ENCODE results near the gene ANKRD63.

The ANKRD63 gene

DNA sequence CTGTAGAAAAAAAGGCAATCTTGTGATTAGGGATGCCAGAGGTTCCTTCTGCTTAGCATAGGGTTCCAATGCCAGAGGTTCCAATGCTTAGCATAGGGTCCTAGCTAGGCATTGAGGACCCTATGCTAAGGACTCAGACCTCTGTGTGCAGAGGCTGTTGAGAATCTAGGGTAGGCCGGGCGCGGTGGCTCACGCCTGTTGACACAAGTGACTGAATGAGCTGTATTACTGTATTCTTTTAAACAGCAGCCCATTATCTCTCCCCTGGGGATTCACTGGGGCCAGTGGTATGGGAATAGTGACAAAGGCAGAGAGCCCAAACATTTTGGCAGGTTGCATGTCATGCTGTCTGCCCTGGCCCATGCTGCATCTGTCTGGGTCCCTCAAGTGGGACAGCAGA, 27.8 kb downstream of the ANKRD63 start:
- peak; percentile 37 for DNase-seq

GRCh38 chr15:40254452-40254851, 28.4 kb downstream of the ANKRD63 start:
- DNase-seq = no peak

GRCh38 chr15:40253167-40253790, 29.6 kb downstream of the ANKRD63 start:
- DNase-seq = no peak

- no peak for DNase-seq
Measured at GRCh38 chr15:40252438-40253166, 30.3 kb downstream of the ANKRD63 start.

GRCh38 chr15:40252141-40252437, 30.8 kb downstream of the ANKRD63 start:
- DNase-seq = no peak

GRCh38 chr15:40251486-40252140, 31.3 kb downstream of the ANKRD63 start:
- DNase-seq = no peak

GRCh38 chr15:40250771-40251483, 31.9 kb downstream of the ANKRD63 start:
- DNase-seq = no peak

DNA sequence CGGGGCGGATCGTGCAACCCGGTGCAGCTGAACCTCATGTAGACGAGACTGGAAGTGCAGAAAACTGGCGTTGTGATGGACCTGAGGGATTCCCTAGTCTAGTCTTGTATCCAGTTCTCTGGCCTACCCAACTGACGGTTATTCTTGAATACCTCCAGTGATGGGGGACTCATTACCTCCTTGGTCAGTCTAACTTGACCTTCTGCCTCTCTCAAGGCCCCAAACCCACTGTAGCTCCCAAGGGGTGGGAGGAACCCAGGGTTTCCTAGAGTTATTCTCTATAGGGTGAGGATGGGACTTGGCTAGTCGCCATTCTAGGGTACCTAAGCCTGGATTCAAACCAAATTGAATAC, 32.6 kb downstream of the ANKRD63 start:
- no peak for DNase-seq

GRCh38 chr15:40249477-40250303, 33.2 kb downstream of the ANKRD63 start:
- no peak for DNase-seq

DNA sequence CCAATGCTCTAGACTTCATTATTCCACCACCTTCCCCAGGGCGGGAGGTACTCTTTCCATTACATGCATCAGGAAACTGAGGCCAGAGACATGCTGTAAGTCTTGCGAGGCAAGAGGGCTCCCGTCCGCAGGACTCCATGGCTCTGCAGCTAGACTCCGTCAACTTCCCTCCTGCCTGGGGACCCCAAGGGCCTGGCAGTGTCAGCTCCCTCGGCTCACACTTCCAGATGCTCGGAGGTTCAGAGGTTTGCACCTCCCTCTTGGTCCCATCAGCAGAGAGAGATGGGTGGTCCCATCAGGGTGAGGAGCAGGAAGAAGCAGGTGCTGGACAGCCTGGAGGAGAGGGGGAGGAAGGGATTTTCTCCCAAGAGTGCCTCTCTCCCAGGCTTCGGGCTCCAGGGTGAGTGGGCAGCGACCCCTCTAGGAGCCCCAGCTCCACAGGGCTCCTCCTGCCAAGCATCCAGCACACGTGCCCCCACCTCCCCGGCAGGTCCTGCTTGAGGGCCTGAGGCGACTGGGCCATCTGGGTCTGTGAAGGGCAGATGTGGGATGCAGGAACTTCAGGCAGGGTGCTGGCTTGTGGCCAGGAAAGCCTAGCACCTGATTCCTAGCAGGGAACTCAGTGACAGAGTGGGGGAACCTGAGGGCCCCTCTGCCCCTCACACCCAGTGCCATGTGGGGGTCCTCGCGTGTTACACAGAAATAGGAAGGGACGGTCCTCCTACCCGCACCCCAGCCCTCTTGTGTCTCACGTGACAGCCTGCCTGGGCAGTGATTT, 34.7 kb downstream of the ANKRD63 start:
- peak; percentile 63 for DNase-seq

GRCh38 chr15:40247406-40247971, 35.4 kb downstream of the ANKRD63 start:
- no peak for DNase-seq

DNA sequence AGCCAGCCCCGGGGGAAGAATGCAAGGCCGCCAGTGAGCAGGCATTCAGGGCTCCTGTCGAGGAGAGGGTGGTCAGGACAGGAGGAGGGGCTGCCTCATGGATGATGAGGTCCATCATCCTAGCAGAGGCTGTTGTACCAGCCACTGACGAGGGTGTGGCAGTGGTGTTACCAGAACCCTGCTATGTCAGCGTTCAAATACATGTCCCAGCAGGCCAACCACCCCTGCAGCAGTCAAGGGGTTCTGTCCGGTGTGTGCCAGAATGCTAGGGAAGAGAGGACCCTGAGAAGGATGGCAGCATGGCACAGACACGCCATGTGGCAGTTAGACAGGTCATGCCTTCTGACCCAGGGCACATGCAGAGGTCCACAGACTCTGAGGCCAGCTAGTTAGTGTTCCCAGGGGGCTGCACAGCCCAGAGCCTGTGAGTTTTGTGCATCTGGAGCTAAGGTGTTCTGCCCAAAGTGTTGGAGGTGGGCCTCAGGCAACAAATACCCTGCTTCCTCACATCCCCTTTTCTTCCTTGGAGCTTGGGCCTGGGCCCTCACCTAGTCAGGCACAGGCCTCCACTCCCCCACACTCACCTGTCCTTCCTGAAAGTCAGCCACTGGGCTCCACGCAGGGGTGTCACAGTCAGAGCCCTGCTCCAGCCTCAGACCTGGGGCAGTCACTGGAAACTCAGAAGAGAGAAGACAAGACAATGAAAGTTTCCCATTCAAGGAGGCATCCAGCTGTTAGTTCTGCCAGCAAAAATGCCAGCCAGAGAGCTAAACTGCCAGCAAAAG, 36.2 kb downstream of the ANKRD63 start:
- DNase-seq = no peak

- no peak for DNase-seq
Measured at GRCh38 chr15:40245666-40246450, 37.0 kb downstream of the ANKRD63 start.

GRCh38 chr15:40244961-40245523, 37.8 kb downstream of the ANKRD63 start:
- DNase-seq = no peak

GRCh38 chr15:40243126-40243810, 39.6 kb downstream of the ANKRD63 start:
- DNase-seq = no peak

- no peak for DNase-seq
Measured at GRCh38 chr15:40242601-40243000, 40.3 kb downstream of the ANKRD63 start.

DNA sequence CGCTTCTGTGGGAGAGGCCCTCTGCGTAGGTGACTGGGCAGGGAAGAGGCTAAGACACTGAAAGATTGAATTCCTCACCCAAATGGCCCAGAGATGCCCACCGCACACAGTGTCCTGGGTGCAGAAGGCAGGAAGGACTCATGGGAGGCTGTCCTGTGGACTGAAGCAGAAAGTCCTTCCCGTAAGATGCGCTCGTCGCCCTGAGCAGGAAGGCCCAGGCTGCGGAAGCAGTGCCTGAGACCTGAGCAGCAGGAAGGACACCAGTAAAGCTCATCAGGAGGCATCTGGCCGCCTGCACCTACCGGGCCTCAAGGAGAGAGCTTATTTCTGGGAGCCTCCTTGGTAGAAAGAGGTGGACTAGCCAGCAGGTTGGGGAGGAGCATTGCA, 40.7 kb downstream of the ANKRD63 start:
- DNase-seq = no peak

GRCh38 chr15:40241269-40242212, 41.3 kb downstream of the ANKRD63 start:
- no peak for DNase-seq

Measured in NCI-H524 treated with DMSO at 0.1 percent for 48 hours (cell line).